Ishikawa (cell line): Measurements from ENCODE around the gene RPTOR.

ENCODE experiments used
- CEBPB ChIP-seq: IDR thresholded peaks from 2 replicates; pipeline ENCODE4 v1.6.1; 2012
- EGR1 ChIP-seq: IDR thresholded peaks from 2 replicates; pipeline ENCODE4 v1.6.1; 2012
- EP300 ChIP-seq: IDR thresholded peaks from 2 replicates; pipeline ENCODE4 v1.6.1; 2012; ENCODE audit warnings: borderline replicate concordance
- FOXM1 ChIP-seq: IDR thresholded peaks from 2 replicates; pipeline ENCODE4 v1.6.1; 2012; ENCODE audit warnings: low read depth, borderline replicate concordance
- NFIC ChIP-seq: IDR thresholded peaks from 2 replicates; pipeline ENCODE4 v1.6.1; 2012
- RAD21 ChIP-seq: IDR thresholded peaks from 2 replicates; pipeline ENCODE4 v1.6.1; 2012; ENCODE audit warnings: low read depth
- TAF1 ChIP-seq: IDR thresholded peaks from 2 replicates; pipeline ENCODE4 v1.6.1; 2012; ENCODE audit warnings: low read depth, mild to moderate bottlenecking
- YY1 ChIP-seq: IDR thresholded peaks from 2 replicates; pipeline ENCODE4 v1.6.1; 2012; ENCODE audit warnings: low read depth
- ZBTB7A ChIP-seq: IDR thresholded peaks from 2 replicates; pipeline ENCODE4 v1.6.1; 2012; ENCODE audit warnings: low read depth
- TF ChIP-seq, protein P1 (sequence below): IDR thresholded peaks from 2 replicates; pipeline ENCODE4 v1.6.1; 2012
- TF ChIP-seq, protein P2 (sequence below): IDR thresholded peaks from 2 replicates; pipeline ENCODE4 v1.6.1; 2012; ENCODE audit warnings: low read depth, mild to moderate bottlenecking
- TF ChIP-seq, protein P3 (sequence below): IDR thresholded peaks from 2 replicates; pipeline ENCODE4 v1.6.1; 2012

DNA sequence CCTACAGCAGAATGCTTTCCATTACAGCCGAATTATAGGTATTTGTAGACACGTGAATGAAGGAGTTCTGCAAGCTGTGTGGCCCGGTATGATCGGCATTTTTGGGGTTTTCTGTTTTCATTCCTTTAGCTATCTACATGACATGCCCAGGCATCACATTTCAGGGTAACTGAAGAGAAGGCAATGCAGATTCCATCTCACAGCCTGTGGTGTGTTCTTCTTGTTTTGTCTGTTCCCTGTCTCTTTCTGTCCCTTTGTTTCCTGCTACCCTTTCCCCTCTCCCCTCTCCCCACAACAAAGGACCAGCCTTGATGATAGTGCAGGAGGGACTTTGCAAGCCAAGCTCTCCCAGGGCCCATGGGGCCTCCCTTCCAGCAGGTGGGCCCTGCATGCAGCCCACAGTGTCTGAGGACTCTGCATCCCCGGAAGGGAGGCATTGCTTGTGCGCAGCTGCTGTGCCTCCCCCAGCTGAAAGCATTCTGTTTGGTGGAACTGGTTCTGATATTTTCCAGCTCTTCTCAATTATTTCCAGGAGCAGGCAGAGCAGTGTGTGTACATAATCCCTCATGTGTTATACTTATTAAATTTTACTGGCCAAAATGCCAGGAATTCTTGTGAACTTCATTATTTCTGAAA, 207.4 kb downstream of the RPTOR start:
- TF ChIP-seq TAF1 (no peak), NFIC (no peak), CEBPB (no peak), EP300 (no peak), ZBTB7A (no peak), RAD21 (no peak), YY1 (no peak), EGR1 (no peak), FOXM1 (no peak)
- TF ChIP-seq, protein P1, sequence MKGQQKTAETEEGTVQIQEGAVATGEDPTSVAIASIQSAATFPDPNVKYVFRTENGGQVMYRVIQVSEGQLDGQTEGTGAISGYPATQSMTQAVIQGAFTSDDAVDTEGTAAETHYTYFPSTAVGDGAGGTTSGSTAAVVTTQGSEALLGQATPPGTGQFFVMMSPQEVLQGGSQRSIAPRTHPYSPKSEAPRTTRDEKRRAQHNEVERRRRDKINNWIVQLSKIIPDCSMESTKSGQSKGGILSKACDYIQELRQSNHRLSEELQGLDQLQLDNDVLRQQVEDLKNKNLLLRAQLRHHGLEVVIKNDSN: no peak
- TF ChIP-seq, protein P2, sequence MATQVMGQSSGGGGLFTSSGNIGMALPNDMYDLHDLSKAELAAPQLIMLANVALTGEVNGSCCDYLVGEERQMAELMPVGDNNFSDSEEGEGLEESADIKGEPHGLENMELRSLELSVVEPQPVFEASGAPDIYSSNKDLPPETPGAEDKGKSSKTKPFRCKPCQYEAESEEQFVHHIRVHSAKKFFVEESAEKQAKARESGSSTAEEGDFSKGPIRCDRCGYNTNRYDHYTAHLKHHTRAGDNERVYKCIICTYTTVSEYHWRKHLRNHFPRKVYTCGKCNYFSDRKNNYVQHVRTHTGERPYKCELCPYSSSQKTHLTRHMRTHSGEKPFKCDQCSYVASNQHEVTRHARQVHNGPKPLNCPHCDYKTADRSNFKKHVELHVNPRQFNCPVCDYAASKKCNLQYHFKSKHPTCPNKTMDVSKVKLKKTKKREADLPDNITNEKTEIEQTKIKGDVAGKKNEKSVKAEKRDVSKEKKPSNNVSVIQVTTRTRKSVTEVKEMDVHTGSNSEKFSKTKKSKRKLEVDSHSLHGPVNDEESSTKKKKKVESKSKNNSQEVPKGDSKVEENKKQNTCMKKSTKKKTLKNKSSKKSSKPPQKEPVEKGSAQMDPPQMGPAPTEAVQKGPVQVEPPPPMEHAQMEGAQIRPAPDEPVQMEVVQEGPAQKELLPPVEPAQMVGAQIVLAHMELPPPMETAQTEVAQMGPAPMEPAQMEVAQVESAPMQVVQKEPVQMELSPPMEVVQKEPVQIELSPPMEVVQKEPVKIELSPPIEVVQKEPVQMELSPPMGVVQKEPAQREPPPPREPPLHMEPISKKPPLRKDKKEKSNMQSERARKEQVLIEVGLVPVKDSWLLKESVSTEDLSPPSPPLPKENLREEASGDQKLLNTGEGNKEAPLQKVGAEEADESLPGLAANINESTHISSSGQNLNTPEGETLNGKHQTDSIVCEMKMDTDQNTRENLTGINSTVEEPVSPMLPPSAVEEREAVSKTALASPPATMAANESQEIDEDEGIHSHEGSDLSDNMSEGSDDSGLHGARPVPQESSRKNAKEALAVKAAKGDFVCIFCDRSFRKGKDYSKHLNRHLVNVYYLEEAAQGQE: no peak
- TF ChIP-seq, protein P3, sequence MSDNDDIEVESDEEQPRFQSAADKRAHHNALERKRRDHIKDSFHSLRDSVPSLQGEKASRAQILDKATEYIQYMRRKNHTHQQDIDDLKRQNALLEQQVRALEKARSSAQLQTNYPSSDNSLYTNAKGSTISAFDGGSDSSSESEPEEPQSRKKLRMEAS: no peak
